Endothelial cell of umbilical vein (primary cell): ENCODE measurements around the gene AP5Z1. TPM values are rescaled to one million over a fixed set of nuclear protein-coding genes. Genes with fewer than 3 reads are reported as not detected.

Experiments used
- BruUV-seq: library from RNA; stranded (reverse); fragments of 400-500 nt; replicated peaks from 2 replicates; lab custom pipeline; 2021; lab: Mats Ljungman, UMichigan
- CTCF ChIA-PET: fragments of 300-600, 350-600 bp; sonication (Branson Sonifier 250); formaldehyde crosslinking; loops from one replicate; lab custom pipeline; 2021; ENCODE audit warnings: antibody characterized with exemption, inconsistent platforms; lab: Charles Lee
- POLR2A ChIA-PET: fragments of 300-600, 350-600 bp; sonication (Branson Sonifier 250); formaldehyde crosslinking; loops from one replicate; lab custom pipeline; 2021; ENCODE audit warnings: antibody characterized with exemption, inconsistent platforms; lab: Charles Lee
- DNase-seq: peaks from one replicate; pipeline ENCODE4 v3.0.0-alpha.2; 2011; ENCODE audit warnings: low read depth, low spot score
- FAIRE-seq: peaks from 2 replicates; lab custom pipeline; 2011; peaks lifted over from hg19 to GRCh38; lab: Jason Lieb, UNC
- H2AFZ ChIP-seq: 2 replicates; pipeline ENCODE4 v1.6.0; 2012; ENCODE audit warnings: low read depth, low read length, control low read depth, inconsistent platforms
- H3K27ac ChIP-seq: 2 replicates; pipeline ENCODE4 v1.5.1; 2011; ENCODE audit warnings: low read depth, mild to moderate bottlenecking, control low read depth, low read length, moderate library complexity; ENCODE audit not compliant: insufficient read depth
- H3K27me3 ChIP-seq, 2 experiments: 2 replicates each; pipeline versions ENCODE4 v1.6.0 to v1.6.1; 2011; ENCODE audit warnings: low read length in 2 of 2, mixed read lengths in 1 of 2; ENCODE audit not compliant: control insufficient read depth in 2 of 2, insufficient read depth in 2 of 2
- H3K36me3 ChIP-seq, 2 experiments: 2 replicates in 1 of 2; 3 replicates in 1 of 2; pipeline ENCODE4 v1.5.1; 2011; ENCODE audit warnings: low read length in 2 of 2, mild to moderate bottlenecking in 1 of 2, moderate library complexity in 1 of 2; ENCODE audit not compliant: control insufficient read depth in 2 of 2, insufficient read depth in 2 of 2; ENCODE audit errors: extremely low read depth in 1 of 2
- H3K4me1 ChIP-seq: 3 replicates; pipeline ENCODE4 v1.5.1; 2011; ENCODE audit warnings: mild to moderate bottlenecking, low read length; ENCODE audit not compliant: control insufficient read depth, insufficient read depth; ENCODE audit errors: extremely low read depth
- H3K4me2 ChIP-seq: 2 replicates; pipeline ENCODE4 v1.6.1; 2011; ENCODE audit warnings: low read length, control low read depth, mixed read lengths; ENCODE audit not compliant: insufficient read depth
- H3K4me3 ChIP-seq, 3 experiments: fragments of 200-600 bp in 1 of 3; sonication (generic), shearing (Covaris generic) in 1 of 3; replicated peaks in 1 of 3; 2 replicates each; pipeline ENCODE4 v1.5.1; 2011 to 2016; ENCODE audit warnings: control low read depth in 3 of 3, low read length in 3 of 3, mild to moderate bottlenecking in 2 of 3, inconsistent platforms in 1 of 3, low read depth in 1 of 3, moderate library complexity in 1 of 3; ENCODE audit not compliant: insufficient read depth in 1 of 3
- H3K79me2 ChIP-seq: 2 replicates; pipeline ENCODE4 v1.6.0; 2012; ENCODE audit warnings: low read length, inconsistent platforms; ENCODE audit not compliant: control insufficient read depth, insufficient read depth
- H3K9ac ChIP-seq: replicated peaks from 2 replicates; pipeline ENCODE3; 2011; ENCODE audit warnings: low read length, control low read depth; ENCODE audit not compliant: insufficient read depth; ENCODE audit errors: extremely low read depth
- H3K9me1 ChIP-seq: replicated peaks from 3 replicates; pipeline ENCODE4 v1.6.0; 2011; ENCODE audit warnings: mild to moderate bottlenecking, low read length; ENCODE audit not compliant: control insufficient read depth, insufficient read depth; ENCODE audit errors: extremely low read depth
- H3K9me3 ChIP-seq: replicated peaks from 2 replicates; pipeline ENCODE4 v1.5.1; 2012; ENCODE audit warnings: low read length, inconsistent platforms; ENCODE audit not compliant: control insufficient read depth, insufficient read depth
- H4K20me1 ChIP-seq: replicated peaks from 2 replicates; pipeline ENCODE3; 2011; ENCODE audit warnings: mild to moderate bottlenecking, low read length; ENCODE audit not compliant: control insufficient read depth, insufficient read depth; ENCODE audit errors: extremely low read depth
- CTCF ChIP-seq, 2 donors: IDR thresholded peaks; 1 replicate in 1 of 2; 2 replicates in 1 of 2; pipeline ENCODE4 v1.5.1; 2011; ENCODE audit warnings: low read length in 2 of 2, mild to moderate bottlenecking in 2 of 2, moderate library complexity in 2 of 2, control low read depth in 1 of 2, inconsistent platforms in 1 of 2, low read depth in 1 of 2; ENCODE audit not compliant: insufficient read depth in 1 of 2; ENCODE audit errors: extremely low read depth in 1 of 2
- EZH2 ChIP-seq: IDR thresholded peaks from 2 replicates; pipeline ENCODE4 v1.6.1; 2012; ENCODE audit warnings: borderline replicate concordance, low read depth, mild to moderate bottlenecking, moderate library complexity, low read length, inconsistent platforms; ENCODE audit not compliant: severe bottlenecking
- FOS ChIP-seq: IDR thresholded peaks from 2 replicates; pipeline ENCODE4 v1.6.1; 2011; ENCODE audit warnings: mild to moderate bottlenecking, low read length, moderate library complexity, borderline replicate concordance; ENCODE audit not compliant: insufficient read depth
- GATA2 ChIP-seq: IDR thresholded peaks from 2 replicates; pipeline ENCODE4 v1.7.0; 2011; ENCODE audit warnings: low read depth, mild to moderate bottlenecking, moderate library complexity, mixed read lengths, low read length; ENCODE audit not compliant: insufficient read length, insufficient read depth
- JUN ChIP-seq: IDR thresholded peaks from 2 replicates; pipeline ENCODE4 v1.6.1; 2011; ENCODE audit warnings: borderline replicate concordance, low read depth; ENCODE audit not compliant: insufficient read length, insufficient read depth
- MAX ChIP-seq: IDR thresholded peaks from 2 replicates; pipeline ENCODE4 v1.6.1; 2011; ENCODE audit not compliant: insufficient read depth, insufficient read length
- MYC ChIP-seq: IDR thresholded peaks from one replicate; pipeline ENCODE4 v1.6.1; 2011; ENCODE audit warnings: mild to moderate bottlenecking, low read depth, low read length
- POLR2A ChIP-seq: IDR thresholded peaks from 2 replicates; pipeline ENCODE4 v1.6.1; 2012; ENCODE audit warnings: low read depth, mild to moderate bottlenecking, control low read depth, low read length
- POLR2AphosphoS5 ChIP-seq: IDR thresholded peaks from 2 replicates; pipeline ENCODE4 v1.6.1; 2012; ENCODE audit warnings: low read depth, mild to moderate bottlenecking, control low read depth, low read length, moderate library complexity; ENCODE audit not compliant: insufficient read depth
- dilution Hi-C: fragments of 300-500 bp; cut with MboI; formaldehyde crosslinking; loops from one replicate; pipeline ENCODE4 v1.15.0; 2019; ENCODE audit warnings: low sequenced_read_pairs; ENCODE audit not compliant: extremely low pct_ligation_motif_present
- intact Hi-C: fragments of 100-400 bp; cut with micrococcal nuclease; formaldehyde crosslinking; loops from one replicate; pipeline ENCODE4 v1.10.0; 2022
- polyA plus RNA-seq, 4 experiments: library from polyadenylated mRNA; depleted of rRNA in 3 of 4; stranded (reverse) in 3 of 4; unstranded in 1 of 4; fragments of >200 nt; gene quantifications; 2 replicates each; pipeline versions ENCODE4 v1.2.1 to v1.2.3, GENCODE V29; 2011 to 2012; ENCODE audit warnings: missing spikeins in 1 of 4
- total RNA-seq: library from RNA; stranded (reverse); gene quantifications from 2 replicates; pipeline ENCODE4 v1.2.3, GENCODE V29; 2021

The AP5Z1 gene
- total and polyA plus RNA-seq, 2 donors (not counting 3 experiments of a cell fraction or from before 2014, with no cell fraction given) = 53.7 to 58.9 TPM

GRCh38 chr7:4731803-4732202 is 43.6 kb upstream of the AP5Z1 start:
- BruUV-seq = no TSS peak
- dilution Hi-C loops (no loop called here), intact Hi-C loops (no loop called here)
- FAIRE-seq = no peak
- no peak overlapping the region for H3K4me3 ChIP-seq
- no peak for TF ChIP-seq MYC
- no peak for TF ChIP-seq GATA2
- no peak for TF ChIP-seq POLR2AphosphoS5
- TF ChIP-seq POLR2A = no peak
- no peak for TF ChIP-seq EZH2
- TF ChIP-seq FOS = no peak
- TF ChIP-seq MAX = no peak
- TF ChIP-seq JUN = no peak
- no peak for TF ChIP-seq CTCF (IDR thresholded peaks at IDR 0.05; ENCODE audit: extremely low read depth in 1 of 2, insufficient read depth in 1 of 2, low read depth in 1 of 2, low read length in 2 of 2)
- H3K4me1 ChIP-seq = no peaks in the 10 kb centered on the region
- H3K27ac ChIP-seq = no peak overlapping the region
- H3K9me1 ChIP-seq = no peaks in the 10 kb centered on the region
- no peak for DNase-seq
- no peaks in the 10 kb centered on the region for H4K20me1 ChIP-seq
- ChIA-PET POLR2A (interaction anchor here (0.6 kb wide), 1 partner anchor 26 kb away, joined by 6 read pairs; no protein-coding TSS in a partner anchor), CTCF (no interaction called here)
- no peaks in the 10 kb centered on the region for H3K9me3 ChIP-seq
- no peak overlapping the region for H3K9ac ChIP-seq
- no peaks in the 10 kb centered on the region for H3K27me3 ChIP-seq
- H3K4me2 ChIP-seq = no peak overlapping the region
- no peak overlapping the region for H2AFZ ChIP-seq
- peaks cover 0 to 6% of the 10 kb centered on the region in 2 experiments for H3K36me3 ChIP-seq
- H3K79me2 ChIP-seq = peaks cover 62% of the 10 kb centered on the region
